ENCODE measurements around the gene ARHGAP44.
A peak's percentile ranks its signal among the peaks of the same experiment; 100 is the strongest.

- TF ChIP-seq CTCF (IDR thresholded peaks at IDR 0.05; ENCODE audit: insufficient read depth, low read length), result peak; percentile 56
- no peak for TF ChIP-seq GABPA (IDR thresholded peaks at IDR 0.05; ENCODE audit: low read depth)
- no peak for TF ChIP-seq POLR2AphosphoS5 (IDR thresholded peaks at IDR 0.05; ENCODE audit: low read depth)
These were observed 235.4 kb downstream of the ARHGAP44 start for GRCh38 chr17:13024526-13025257.
